Loucy (cell line): Measurements from ENCODE around the gene MAD1L1.

ENCODE experiments used
- H2AFZ ChIP-seq: fragments of 200-600 bp; sonication (generic); 2 replicates; pipeline ENCODE4 v1.6.0; 2016; ENCODE audit warnings: antibody characterized with exemption, mild to moderate bottlenecking, low read length, moderate library complexity
- H3F3A ChIP-seq: fragments of 200-600 bp; 2 replicates; pipeline ENCODE4 v1.6.0; 2016; ENCODE audit warnings: antibody characterized with exemption, low read depth, mild to moderate bottlenecking
- H3K27me3 ChIP-seq: fragments of 200-600 bp; sonication (generic); 2 replicates; pipeline ENCODE4 v1.6.1; 2014; ENCODE audit warnings: low read length, mild to moderate bottlenecking; ENCODE audit not compliant: insufficient read depth, poor library complexity, severe bottlenecking
- H3K36me3 ChIP-seq: fragments of 200-600 bp; sonication (generic); 2 replicates; pipeline ENCODE4 v1.6.1; 2016; ENCODE audit warnings: low read length; ENCODE audit not compliant: insufficient read depth
- H3K4me1 ChIP-seq: fragments of 200-600 bp; sonication (generic); 2 replicates; pipeline ENCODE4 v1.5.1; 2014; ENCODE audit warnings: low read length, mild to moderate bottlenecking; ENCODE audit not compliant: insufficient read depth, poor library complexity, severe bottlenecking
- H3K4me2 ChIP-seq: fragments of 200-600 bp; sonication (generic); 2 replicates; pipeline ENCODE4 v1.6.0; 2014; ENCODE audit warnings: antibody characterized with exemption, low read length, low read depth, mild to moderate bottlenecking; ENCODE audit not compliant: poor library complexity, severe bottlenecking
- H3K4me3 ChIP-seq: fragments of 200-600 bp; sonication (generic); 2 replicates; pipeline ENCODE4 v1.5.1; 2014; ENCODE audit warnings: low read length, mild to moderate bottlenecking, mixed read lengths; ENCODE audit not compliant: poor library complexity, severe bottlenecking
- H3K79me2 ChIP-seq: fragments of 200-600 bp; sonication (generic); 2 replicates; pipeline ENCODE4 v1.6.1; 2014; ENCODE audit warnings: low read length; ENCODE audit not compliant: insufficient read depth
- H3K9ac ChIP-seq: fragments of 200-600 bp; sonication (generic); 2 replicates; pipeline ENCODE4 v1.6.0; 2014; ENCODE audit warnings: mild to moderate bottlenecking, low read depth, low read length, moderate library complexity; ENCODE audit not compliant: poor library complexity, severe bottlenecking
- H3K9me2 ChIP-seq: fragments of 200-600 bp; sonication (generic); replicated peaks from 2 replicates; pipeline ENCODE4 v1.6.1; 2016; ENCODE audit warnings: low read depth, low read length, mixed read lengths
- H3K9me3 ChIP-seq: fragments of 200-600 bp; sonication (generic); 2 replicates; pipeline ENCODE4 v1.6.1; 2014; ENCODE audit warnings: mild to moderate bottlenecking, antibody characterized with exemption, low read length, low read depth; ENCODE audit not compliant: insufficient read depth
- H4K20me1 ChIP-seq: fragments of 200-600 bp; sonication (generic); 2 replicates; pipeline ENCODE4 v1.6.0; 2014; ENCODE audit warnings: antibody characterized with exemption, low read length, mild to moderate bottlenecking; ENCODE audit not compliant: insufficient read depth, poor library complexity, severe bottlenecking
- EZH2phosphoT487 ChIP-seq: fragments of 200-600 bp; IDR thresholded peaks from 2 replicates; pipeline ENCODE4 v1.6.1; 2018; ENCODE audit warnings: antibody characterized with exemption, mild to moderate bottlenecking, moderate library complexity, borderline replicate concordance
- TF ChIP-seq, protein P1 (sequence below): fragments of 200-600 bp; sonication (generic); conservative IDR thresholded peaks from 2 replicates; pipeline ENCODE4 v1.5.1; 2014; ENCODE audit warnings: mild to moderate bottlenecking, antibody characterized with exemption, low read length

MAD1L1 gene

GRCh38 chr7:1948887-1949680 lies 283.7 kb downstream of the MAD1L1 start:
- no peak overlapping the region for H2AFZ ChIP-seq
- H3K9me2 ChIP-seq, result no peaks in the 10 kb centered on the region
- peaks cover 20% of the 10 kb centered on the region for H3K4me1 ChIP-seq
- no peaks in the 10 kb centered on the region for H3F3A ChIP-seq
- no peaks in the 10 kb centered on the region for H3K27me3 ChIP-seq
- TF ChIP-seq EZH2phosphoT487, result no peak
- TF ChIP-seq, protein P1, sequence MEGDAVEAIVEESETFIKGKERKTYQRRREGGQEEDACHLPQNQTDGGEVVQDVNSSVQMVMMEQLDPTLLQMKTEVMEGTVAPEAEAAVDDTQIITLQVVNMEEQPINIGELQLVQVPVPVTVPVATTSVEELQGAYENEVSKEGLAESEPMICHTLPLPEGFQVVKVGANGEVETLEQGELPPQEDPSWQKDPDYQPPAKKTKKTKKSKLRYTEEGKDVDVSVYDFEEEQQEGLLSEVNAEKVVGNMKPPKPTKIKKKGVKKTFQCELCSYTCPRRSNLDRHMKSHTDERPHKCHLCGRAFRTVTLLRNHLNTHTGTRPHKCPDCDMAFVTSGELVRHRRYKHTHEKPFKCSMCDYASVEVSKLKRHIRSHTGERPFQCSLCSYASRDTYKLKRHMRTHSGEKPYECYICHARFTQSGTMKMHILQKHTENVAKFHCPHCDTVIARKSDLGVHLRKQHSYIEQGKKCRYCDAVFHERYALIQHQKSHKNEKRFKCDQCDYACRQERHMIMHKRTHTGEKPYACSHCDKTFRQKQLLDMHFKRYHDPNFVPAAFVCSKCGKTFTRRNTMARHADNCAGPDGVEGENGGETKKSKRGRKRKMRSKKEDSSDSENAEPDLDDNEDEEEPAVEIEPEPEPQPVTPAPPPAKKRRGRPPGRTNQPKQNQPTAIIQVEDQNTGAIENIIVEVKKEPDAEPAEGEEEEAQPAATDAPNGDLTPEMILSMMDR, result no peak
- no peaks in the 10 kb centered on the region for H3K79me2 ChIP-seq
- no peaks in the 10 kb centered on the region for H4K20me1 ChIP-seq
- H3K4me2 ChIP-seq, result no peak overlapping the region
- no peak overlapping the region for H3K9ac ChIP-seq
- H3K36me3 ChIP-seq, result peaks cover 13% of the 10 kb centered on the region; the same call in 1 of the 2 replicates
- no peak overlapping the region for H3K4me3 ChIP-seq
- H3K9me3 ChIP-seq, result no peaks in the 10 kb centered on the region

GRCh38 chr7:1948301-1948796 lies 284.4 kb downstream of the MAD1L1 start:
- no peak overlapping the region for H3K4me3 ChIP-seq
- H3K79me2 ChIP-seq, result no peaks in the 10 kb centered on the region

DNA sequence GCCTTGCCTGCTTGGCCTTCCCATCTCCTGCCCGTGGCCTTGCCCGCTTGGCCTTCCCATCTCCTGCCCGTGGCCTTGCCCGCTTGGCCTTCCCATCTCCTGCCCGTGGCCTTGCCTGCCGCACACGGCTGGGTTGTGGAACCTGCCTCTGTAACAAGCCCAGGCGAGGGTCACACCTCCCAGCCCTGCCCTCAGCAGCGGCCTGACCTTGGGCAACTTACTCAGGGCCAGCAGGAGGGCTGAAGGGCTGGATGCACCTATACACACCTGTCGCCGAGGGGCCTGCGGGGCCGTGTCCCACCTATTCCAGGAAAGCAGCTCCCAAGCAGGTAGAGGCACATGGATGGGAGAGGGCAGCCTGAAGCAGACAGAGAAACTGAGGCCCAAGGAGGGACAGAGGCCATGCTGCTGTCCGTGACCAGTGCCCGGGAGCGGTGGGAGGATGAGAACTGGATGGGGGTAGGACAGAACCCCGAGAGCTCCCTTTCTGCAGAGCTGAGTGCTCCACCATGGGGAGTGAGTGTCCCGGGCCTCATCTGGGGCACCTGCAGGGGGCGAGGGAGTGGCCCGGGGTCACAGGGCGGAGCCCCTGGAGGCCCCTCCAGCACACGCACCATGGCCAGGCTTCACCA lies 285.0 kb downstream of the MAD1L1 start:
- H3K9me2 ChIP-seq, result no peaks in the 10 kb centered on the region
- H3K79me2 ChIP-seq, result no peaks in the 10 kb centered on the region
- H3K36me3 ChIP-seq, result peaks cover 8% of the 10 kb centered on the region; the same call in 1 of the 2 replicates
- peaks cover 29% of the 10 kb centered on the region for H3K4me1 ChIP-seq
- no peak overlapping the region for H3K9ac ChIP-seq
- no peak overlapping the region for H2AFZ ChIP-seq
- no peaks in the 10 kb centered on the region for H3K27me3 ChIP-seq
- no peak overlapping the region for H3K4me2 ChIP-seq
- TF ChIP-seq, protein P1, result no peak
- no peak for TF ChIP-seq EZH2phosphoT487
- H3F3A ChIP-seq, result no peaks in the 10 kb centered on the region
- H4K20me1 ChIP-seq, result no peaks in the 10 kb centered on the region
- no peak overlapping the region for H3K4me3 ChIP-seq
- H3K9me3 ChIP-seq, result no peaks in the 10 kb centered on the region

More at GRCh38 chr7:1948301-1948796, 284.4 kb downstream of the MAD1L1 start:
- no peak overlapping the region for H2AFZ ChIP-seq
- H3F3A ChIP-seq, result no peaks in the 10 kb centered on the region
- H3K9me3 ChIP-seq, result no peaks in the 10 kb centered on the region
- no peak overlapping the region for H3K9ac ChIP-seq
- H3K36me3 ChIP-seq, result peaks cover 8% of the 10 kb centered on the region; the same call in 1 of the 2 replicates
- H3K27me3 ChIP-seq, result no peaks in the 10 kb centered on the region
- no peak for TF ChIP-seq EZH2phosphoT487
- TF ChIP-seq, protein P1, result no peak
- H3K4me1 ChIP-seq, result peaks cover 27% of the 10 kb centered on the region
- H3K9me2 ChIP-seq, result no peaks in the 10 kb centered on the region
- no peak overlapping the region for H3K4me2 ChIP-seq
- no peaks in the 10 kb centered on the region for H4K20me1 ChIP-seq
